Skeletal muscle satellite cell (primary cell): ENCODE results near the gene NOTCH3.
A peak's percentile ranks its signal among the peaks of the same experiment; 100 is the strongest.

Experiments
- H3K27me3 ChIP-seq: 2 replicates; pipeline ENCODE4 v1.7.0; 2013; ENCODE audit warnings: low read length; ENCODE audit not compliant: control insufficient read depth, insufficient read depth
- H3K36me3 ChIP-seq: 2 replicates; pipeline ENCODE4 v1.7.0; 2013; ENCODE audit warnings: mild to moderate bottlenecking, control low read depth, low read length; ENCODE audit not compliant: insufficient read depth
- H3K4me1 ChIP-seq: 2 replicates; pipeline ENCODE4 v1.7.0; 2013; ENCODE audit warnings: low read length; ENCODE audit not compliant: control insufficient read depth, insufficient read depth
- H3K4me2 ChIP-seq: 2 replicates; pipeline ENCODE4 v1.7.0; 2013; ENCODE audit warnings: mild to moderate bottlenecking, low read length
- H3K4me3 ChIP-seq: 2 replicates; pipeline ENCODE4 v1.7.0; 2013; ENCODE audit warnings: low read length
- H3K9ac ChIP-seq: 2 replicates; pipeline ENCODE4 v1.7.0; 2013; ENCODE audit warnings: mild to moderate bottlenecking, low read depth, low read length, moderate library complexity
- H3K9me3 ChIP-seq: replicated peaks from 2 replicates; pipeline ENCODE4 v1.7.0; 2013; ENCODE audit warnings: mild to moderate bottlenecking, control low read depth, low read length

NOTCH3 gene

DNA sequence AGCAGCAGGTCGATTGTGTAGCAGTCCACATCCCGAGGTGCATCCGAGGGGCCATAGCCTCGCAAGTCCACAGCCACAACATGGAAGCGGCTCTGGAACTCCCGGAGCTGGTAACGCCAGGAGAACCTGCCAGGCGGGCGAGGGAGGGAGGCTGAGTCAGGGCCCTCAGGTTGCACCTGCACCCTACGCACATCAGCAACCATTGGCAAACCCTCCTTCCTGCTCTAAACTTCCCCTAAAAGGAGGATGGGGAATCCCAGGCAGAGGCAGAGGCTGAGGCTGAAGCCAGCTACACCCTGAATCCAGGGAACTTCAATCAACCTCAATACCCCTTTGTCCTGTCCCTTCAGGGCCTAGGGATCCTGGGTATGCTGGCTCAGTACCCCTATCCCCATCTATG is 30.5 kb upstream of the NOTCH3 start:
- H3K4me1 ChIP-seq = no peaks in the 10 kb centered on the region
- H3K36me3 ChIP-seq = peaks cover 18% of the 10 kb centered on the region
- no peak overlapping the region for H3K4me2 ChIP-seq
- no peaks in the 10 kb centered on the region for H3K27me3 ChIP-seq
- H3K9ac ChIP-seq = no peak overlapping the region
- no peak overlapping the region for H3K4me3 ChIP-seq
- no peaks in the 10 kb centered on the region for H3K9me3 ChIP-seq

DNA sequence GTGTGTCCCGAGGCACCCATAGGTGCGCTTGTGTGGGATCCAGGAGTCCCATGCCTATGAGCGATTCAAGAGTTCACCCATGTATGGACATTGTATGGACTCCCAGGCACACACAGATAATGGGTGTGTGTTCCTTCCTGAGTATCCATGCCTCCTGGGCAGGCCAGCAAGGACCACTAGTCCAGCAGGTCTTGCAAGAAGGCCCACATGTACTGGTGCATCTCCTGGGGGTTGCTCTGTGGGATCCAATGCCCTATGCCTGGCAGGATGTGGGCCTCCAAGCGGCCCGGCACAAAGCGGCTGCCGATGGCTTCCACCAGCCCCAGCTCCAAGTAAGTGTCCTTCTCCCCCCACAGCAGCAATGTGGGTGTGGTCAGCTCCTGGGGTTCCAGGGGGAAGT is 26.5 kb upstream of the NOTCH3 start:
- H3K4me3 ChIP-seq = no peak overlapping the region
- H3K9me3 ChIP-seq = no peaks in the 10 kb centered on the region
- H3K9ac ChIP-seq = no peak overlapping the region
- no peaks in the 10 kb centered on the region for H3K27me3 ChIP-seq
- H3K4me1 ChIP-seq = peaks cover 13% of the 10 kb centered on the region
- H3K36me3 ChIP-seq = no peaks in the 10 kb centered on the region
- H3K4me2 ChIP-seq = no peak overlapping the region

DNA sequence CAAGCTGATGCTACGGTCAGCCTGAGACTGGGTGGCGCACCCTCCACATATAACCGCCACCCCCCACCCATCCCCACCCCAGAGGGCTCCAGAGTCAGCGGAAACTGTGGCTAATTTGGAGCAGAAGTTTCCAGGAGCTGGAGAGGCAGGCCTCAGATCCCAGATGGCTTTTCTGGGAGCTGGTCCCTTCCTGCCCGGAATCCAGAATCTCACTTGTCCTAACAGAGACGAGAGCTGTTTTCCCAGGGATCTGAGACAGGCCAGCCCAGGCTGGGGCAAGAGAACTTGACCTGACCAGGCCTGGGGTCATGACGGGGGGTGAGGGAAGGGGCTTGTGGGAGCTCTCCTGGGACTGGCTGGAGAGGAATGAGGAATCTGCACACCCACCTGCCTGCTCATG is 25.0 kb upstream of the NOTCH3 start:
- H3K9me3 ChIP-seq = no peaks in the 10 kb centered on the region
- no peak overlapping the region for H3K4me3 ChIP-seq
- H3K9ac ChIP-seq = no peak overlapping the region
- no peaks in the 10 kb centered on the region for H3K36me3 ChIP-seq
- no peak overlapping the region for H3K4me2 ChIP-seq
- H3K27me3 ChIP-seq = no peaks in the 10 kb centered on the region
- H3K4me1 ChIP-seq = peaks cover 13% of the 10 kb centered on the region

DNA sequence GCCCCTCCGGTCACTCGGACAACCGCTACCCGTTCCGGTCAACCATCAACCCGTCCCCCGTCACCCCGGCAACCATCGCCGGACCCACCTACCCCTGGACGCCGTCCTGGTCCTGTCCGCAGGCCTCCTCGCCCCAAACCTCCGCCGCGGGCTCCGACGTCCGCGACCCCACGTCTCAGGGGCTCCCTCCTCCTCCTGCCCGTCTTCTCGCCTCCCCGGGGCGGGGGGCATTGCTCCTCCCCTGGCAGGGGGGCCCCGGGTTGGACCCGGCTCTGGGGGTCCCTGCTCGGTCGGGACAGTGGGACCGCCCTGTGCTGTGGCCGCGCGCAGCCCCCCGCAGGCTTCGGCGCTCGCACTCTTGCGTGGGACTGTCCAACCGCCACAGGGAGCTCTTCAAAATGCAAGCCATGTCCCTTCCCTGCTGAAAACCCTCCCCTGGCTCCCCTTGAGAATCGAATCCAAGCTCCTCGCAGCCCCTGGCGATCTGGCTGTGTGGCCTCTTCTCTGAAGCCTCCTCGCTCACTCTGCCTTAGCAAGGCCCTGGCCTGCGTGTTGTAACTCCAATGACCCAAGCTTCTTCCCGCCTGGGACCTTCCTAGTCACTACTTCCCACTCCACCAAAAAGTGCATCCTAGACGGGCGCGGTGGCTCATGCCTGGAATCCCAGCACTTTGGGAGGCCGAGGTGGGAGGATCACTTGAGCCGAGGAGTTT is 23.0 kb upstream of the NOTCH3 start:
- Histone ChIP-seq H3K9ac (peak overlapping the region; percentile 80), H3K27me3 (no peaks in the 10 kb centered on the region), H3K4me2 (peak overlapping the region; percentile 87), H3K4me1 (peaks cover 13% of the 10 kb centered on the region), H3K9me3 (no peaks in the 10 kb centered on the region), H3K4me3 (peak overlapping the region; percentile 78), H3K36me3 (no peaks in the 10 kb centered on the region)

DNA sequence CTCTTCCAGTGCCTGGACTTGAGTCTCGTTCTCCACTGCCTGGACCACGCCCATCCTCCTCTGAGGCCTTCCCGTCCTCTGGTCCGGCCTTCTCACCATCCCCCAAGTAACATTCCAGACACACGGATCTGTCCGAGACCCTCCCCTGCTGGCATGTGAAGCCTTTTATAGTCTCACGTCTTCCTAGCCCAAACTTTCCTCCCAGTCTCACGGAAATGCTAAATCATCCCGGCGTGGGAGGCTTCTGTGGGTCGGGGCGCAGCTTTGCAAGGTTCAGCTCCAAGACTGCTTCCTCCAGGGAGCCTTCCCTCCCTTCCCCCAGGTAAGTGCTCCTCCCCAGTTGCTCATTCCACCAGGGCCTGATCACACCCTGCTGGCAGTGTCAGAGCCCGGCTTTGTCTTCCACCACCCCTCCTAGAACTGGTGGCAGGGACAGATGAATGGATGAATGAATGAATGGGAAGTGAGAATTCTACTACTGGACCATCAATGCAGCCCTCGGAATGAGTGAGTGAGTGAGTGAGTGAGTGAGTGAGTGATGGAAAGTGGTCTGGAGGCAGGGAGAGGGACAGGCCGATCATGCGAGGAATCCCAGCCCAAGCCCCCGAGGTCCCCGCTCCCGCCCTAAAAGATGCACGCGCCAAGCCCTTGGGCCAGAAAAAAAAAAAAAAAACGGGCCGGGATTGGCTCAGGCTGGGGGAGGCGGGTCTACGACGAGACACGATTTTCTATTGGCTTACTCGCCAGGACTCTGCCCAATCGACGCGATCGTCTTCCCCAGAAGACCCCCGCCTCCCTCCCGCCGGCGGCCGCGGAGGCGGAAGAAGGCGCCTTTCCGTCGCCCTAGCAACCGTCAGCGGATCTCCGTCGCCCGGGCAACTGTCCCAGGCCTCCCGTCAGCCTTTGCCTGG is 22.2 kb upstream of the NOTCH3 start:
- H3K27me3 ChIP-seq = no peaks in the 10 kb centered on the region
- H3K9me3 ChIP-seq = no peaks in the 10 kb centered on the region
- H3K4me2 ChIP-seq = peak overlapping the region; percentile 87
- H3K4me1 ChIP-seq = peaks cover 13% of the 10 kb centered on the region
- peak overlapping the region; percentile 78 for H3K4me3 ChIP-seq
- no peaks in the 10 kb centered on the region for H3K36me3 ChIP-seq
- H3K9ac ChIP-seq = peak overlapping the region; percentile 80

DNA sequence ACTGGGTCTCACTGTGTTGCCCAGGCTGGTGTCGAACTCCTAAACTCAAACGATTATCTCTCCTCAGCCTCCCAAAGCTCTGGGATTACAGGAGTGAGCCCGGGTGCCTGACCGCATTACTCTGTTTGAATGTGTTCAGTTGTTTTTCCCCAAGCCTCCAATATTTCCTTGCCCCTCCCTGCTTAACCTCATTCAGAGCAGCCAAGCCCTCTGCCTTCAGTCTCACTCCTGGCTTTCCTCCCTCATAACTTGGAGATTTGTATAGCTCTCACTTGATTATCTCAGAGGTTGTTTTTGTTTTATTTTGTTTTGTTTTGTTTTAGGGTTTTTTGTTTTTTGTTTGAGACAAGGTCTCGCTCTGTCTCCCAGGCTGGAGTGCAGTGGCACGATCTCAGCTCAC is 20.0 kb upstream of the NOTCH3 start:
- Histone ChIP-seq H3K4me3 (no peak overlapping the region), H3K4me1 (peaks cover 13% of the 10 kb centered on the region), H3K9me3 (no peaks in the 10 kb centered on the region), H3K36me3 (no peaks in the 10 kb centered on the region), H3K9ac (no peak overlapping the region), H3K27me3 (no peaks in the 10 kb centered on the region), H3K4me2 (no peak overlapping the region)

DNA sequence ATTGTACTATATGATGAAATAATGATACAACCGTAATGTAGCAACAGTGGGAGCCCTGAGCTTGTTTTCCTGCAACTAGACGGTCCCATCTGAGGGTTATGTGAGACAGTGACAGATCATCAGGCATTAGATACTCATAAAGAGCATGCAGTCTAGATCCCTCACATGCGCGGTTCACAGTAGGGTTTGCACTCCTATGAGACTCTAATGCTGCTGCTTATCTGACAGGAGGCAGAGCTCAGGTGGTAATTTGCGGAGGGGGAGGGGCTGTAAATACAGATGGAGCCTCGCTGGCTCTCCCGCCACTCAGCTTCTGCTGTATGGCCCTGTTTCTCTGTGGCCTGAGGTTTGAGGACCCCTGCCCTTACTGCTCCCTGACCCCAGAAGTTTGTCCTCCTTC is 17.7 kb upstream of the NOTCH3 start:
- H3K9me3 ChIP-seq = no peaks in the 10 kb centered on the region
- no peaks in the 10 kb centered on the region for H3K27me3 ChIP-seq
- no peak overlapping the region for H3K9ac ChIP-seq
- H3K4me3 ChIP-seq = no peak overlapping the region
- H3K4me2 ChIP-seq = no peak overlapping the region
- peaks cover 14% of the 10 kb centered on the region for H3K4me1 ChIP-seq
- H3K36me3 ChIP-seq = no peaks in the 10 kb centered on the region

DNA sequence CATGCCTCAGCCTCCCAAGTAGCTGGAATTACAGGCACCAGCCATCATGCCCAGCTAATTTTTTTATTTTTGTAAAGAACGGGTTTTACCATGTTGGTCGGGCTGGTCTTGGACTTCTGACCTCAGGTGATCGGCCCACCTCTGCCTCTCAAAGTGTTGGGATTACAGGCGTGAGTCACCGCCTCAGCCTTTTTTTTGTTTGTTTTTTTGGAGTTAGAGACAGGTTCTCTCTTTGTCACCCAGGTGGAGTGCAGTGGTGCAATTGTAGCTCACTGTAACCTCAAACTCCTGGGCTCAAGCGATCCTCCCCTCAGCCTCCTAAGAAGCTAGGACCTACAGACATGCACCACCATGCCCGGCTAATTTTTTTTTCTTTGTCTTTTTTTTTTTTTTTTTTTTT is 15.6 kb upstream of the NOTCH3 start:
- no peaks in the 10 kb centered on the region for H3K9me3 ChIP-seq
- H3K36me3 ChIP-seq = no peaks in the 10 kb centered on the region
- H3K27me3 ChIP-seq = no peaks in the 10 kb centered on the region
- no peak overlapping the region for H3K4me2 ChIP-seq
- H3K4me1 ChIP-seq = peaks cover 7% of the 10 kb centered on the region
- no peak overlapping the region for H3K9ac ChIP-seq
- no peak overlapping the region for H3K4me3 ChIP-seq

DNA sequence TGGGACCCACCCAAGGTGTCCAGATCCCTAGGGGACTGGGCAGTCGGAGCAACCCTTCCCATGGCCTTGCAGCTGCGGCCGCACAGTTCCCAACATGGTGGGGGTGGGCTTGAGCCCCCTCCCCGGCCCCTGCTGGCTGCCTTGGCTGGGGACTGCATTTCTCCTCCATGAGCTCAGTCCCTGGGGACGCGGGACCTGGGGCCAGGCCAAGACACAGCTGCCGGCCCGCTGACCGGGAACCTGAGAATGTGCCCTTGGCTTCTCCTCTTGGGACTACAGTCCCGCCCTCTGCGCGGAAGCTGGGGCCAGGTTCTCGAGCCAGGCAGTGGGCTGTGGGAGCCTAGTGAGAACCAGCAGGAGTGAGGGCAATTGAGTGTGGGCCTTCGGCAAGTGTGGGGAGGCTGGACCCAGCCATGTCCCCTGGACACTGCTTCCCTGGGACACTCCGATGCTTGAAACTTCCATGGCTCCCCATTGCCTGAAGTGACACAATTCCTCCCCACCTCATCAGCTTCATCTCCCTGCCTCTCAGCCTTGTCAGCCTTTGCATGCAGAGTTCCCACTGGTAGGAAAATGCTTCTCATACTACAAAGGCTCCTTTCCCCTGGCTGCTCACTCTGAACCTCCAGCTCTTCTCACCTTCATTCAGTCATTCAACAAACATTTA is 13.1 kb upstream of the NOTCH3 start:
- Histone ChIP-seq H3K4me3 (no peak overlapping the region), H3K4me1 (peaks cover 25% of the 10 kb centered on the region), H3K36me3 (no peaks in the 10 kb centered on the region), H3K27me3 (no peaks in the 10 kb centered on the region), H3K4me2 (peak overlapping the region; percentile 20), H3K9me3 (no peaks in the 10 kb centered on the region), H3K9ac (no peak overlapping the region)

DNA sequence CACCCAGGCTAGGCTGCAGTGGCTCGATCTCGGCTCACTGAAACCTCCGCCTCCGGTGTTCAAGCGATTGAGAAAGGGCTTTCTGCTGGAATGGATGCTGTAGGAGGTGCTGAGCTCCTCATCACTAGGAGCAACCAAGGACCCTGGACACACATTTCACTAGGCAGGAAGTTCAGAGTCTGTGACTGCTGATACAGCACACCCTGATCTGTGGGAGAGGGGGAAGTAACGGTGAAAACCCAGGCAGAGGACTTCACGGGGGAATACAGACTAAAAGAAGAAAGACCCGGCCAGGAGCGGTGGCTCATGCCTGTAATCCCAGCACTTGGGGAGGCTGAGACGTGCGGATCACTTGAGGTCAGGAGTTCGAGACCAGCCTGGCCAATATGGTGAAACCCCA is 11.9 kb upstream of the NOTCH3 start:
- H3K4me1 ChIP-seq = peaks cover 25% of the 10 kb centered on the region
- H3K27me3 ChIP-seq = no peaks in the 10 kb centered on the region
- no peak overlapping the region for H3K4me3 ChIP-seq
- no peak overlapping the region for H3K4me2 ChIP-seq
- H3K9ac ChIP-seq = no peak overlapping the region
- H3K9me3 ChIP-seq = no peaks in the 10 kb centered on the region
- no peaks in the 10 kb centered on the region for H3K36me3 ChIP-seq

DNA sequence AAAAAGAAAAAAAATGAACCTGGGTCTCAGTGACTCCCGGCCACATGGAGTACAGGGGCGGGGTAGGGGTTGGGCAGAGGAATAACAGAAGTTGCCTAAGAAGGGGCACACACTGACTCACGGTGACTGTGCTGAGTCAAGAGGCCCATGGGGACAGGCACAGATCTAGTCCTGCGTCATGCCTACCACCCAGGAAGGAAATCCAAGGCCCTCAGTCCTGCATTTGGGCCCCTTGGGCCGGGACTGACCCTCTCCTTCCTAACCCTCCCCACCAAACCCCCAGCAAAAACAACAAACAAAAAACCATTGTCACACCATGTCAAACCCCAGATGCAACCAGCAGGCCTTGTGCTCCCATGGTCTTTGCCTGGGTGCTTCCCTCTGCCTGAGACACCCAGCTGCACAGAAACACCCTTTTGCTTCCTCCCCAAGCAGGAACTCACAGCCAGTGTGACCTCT is 9.6 kb upstream of the NOTCH3 start:
- H3K4me3 ChIP-seq = no peak overlapping the region
- no peaks in the 10 kb centered on the region for H3K36me3 ChIP-seq
- H3K4me2 ChIP-seq = peak overlapping the region; percentile 68
- H3K9me3 ChIP-seq = no peaks in the 10 kb centered on the region
- peak overlapping the region; percentile 42 for H3K9ac ChIP-seq
- H3K4me1 ChIP-seq = peaks cover 25% of the 10 kb centered on the region
- H3K27me3 ChIP-seq = no peaks in the 10 kb centered on the region
